GM12878 (cell line): ENCODE results near the gene NOTCH1.

Source experiments
- CTCF ChIP-seq, 3 experiments: IDR thresholded peaks in 2 of 3; conservative IDR thresholded peaks in 1 of 3; 2 replicates each; pipeline ENCODE4 v1.5.1; 2011; ENCODE audit warnings: low read depth in 3 of 3, low read length in 3 of 3, mild to moderate bottlenecking in 3 of 3, control low read depth in 2 of 3, moderate library complexity in 2 of 3, inconsistent platforms in 1 of 3, mixed read lengths in 1 of 3; ENCODE audit not compliant: control insufficient read depth in 2 of 3, insufficient read depth in 1 of 3; ENCODE audit errors: extremely low read depth in 1 of 3
- E2F4 ChIP-seq: IDR thresholded peaks from 2 replicates; pipeline ENCODE4 v1.6.1; 2012; ENCODE audit warnings: low read depth, low read length, improper control_type of control experiment
- EGR1 ChIP-seq, 2 experiments: IDR thresholded peaks; 1 replicate in 1 of 2; 2 replicates in 1 of 2; pipeline ENCODE4 v1.6.1; 2011 to 2012; ENCODE audit warnings: low read depth in 2 of 2, low read length in 2 of 2, borderline replicate concordance in 1 of 2, mild to moderate bottlenecking in 1 of 2, moderate library complexity in 1 of 2
- SREBF1 ChIP-seq: IDR thresholded peaks from 2 replicates; pipeline ENCODE4 v1.6.1; 2012; ENCODE audit warnings: mild to moderate bottlenecking, low read length

DNA sequence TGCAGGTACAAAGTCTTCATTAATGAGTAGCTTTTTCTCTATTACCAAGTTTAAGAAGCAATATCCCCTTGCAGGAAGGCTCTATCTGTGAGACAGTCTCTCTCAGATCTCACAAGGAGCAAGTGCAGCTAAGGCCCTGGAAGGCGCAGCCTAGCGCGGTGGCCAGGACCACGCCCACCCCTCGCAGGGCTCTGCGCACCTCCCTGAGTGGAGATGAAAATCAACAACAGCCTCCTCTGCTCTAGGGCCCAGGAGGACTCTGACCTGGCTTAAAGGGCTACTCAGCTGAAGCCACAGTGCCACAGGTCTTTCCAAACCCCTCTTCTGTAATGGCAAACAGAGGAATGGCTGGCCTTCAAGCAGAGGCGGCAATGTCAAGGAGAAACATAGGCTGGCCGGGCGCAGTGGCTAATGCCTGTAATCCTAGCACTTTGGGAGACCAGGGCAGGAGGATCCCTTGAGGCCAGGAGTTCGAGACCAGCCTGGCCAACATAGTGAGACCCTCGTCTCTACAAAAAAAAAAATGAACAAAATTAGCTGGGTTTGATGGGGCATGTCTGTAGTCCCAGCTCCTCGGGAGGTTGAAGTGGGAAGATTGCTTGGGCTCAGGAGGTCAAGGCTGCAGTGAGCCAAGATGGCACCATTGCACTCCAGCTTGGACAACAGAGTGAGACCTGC, 74.9 kb downstream of the NOTCH1 start:
- TF ChIP-seq CTCF (IDR thresholded peaks at IDR 0.05 in 2 of 3, conservative IDR thresholded peaks at IDR 0.05 in 1 of 3; ENCODE audit: control insufficient read depth in 2 of 3, extremely low read depth in 1 of 3, insufficient read depth in 1 of 3, low read depth in 3 of 3, low read length in 3 of 3) (no peak), EGR1 (IDR thresholded peaks at IDR 0.05; ENCODE audit: borderline replicate concordance in 1 of 2, low read depth in 2 of 2, low read length in 2 of 2) (no peak), SREBF1 (no peak), E2F4 (no peak)
